ENCODE results near the gene NECAB3. TPM values are rescaled to one million over a fixed set of nuclear protein-coding genes. Genes with fewer than 3 reads are reported as not detected.

NECAB3 gene
- total RNA-seq, 1 experiment from 2014 or later: 46.4 TPM

GRCh38 chr20:33693289-33693688, 19.1 kb upstream of the NECAB3 start:
- TF ChIP-seq POLR2AphosphoS5 (IDR thresholded peaks at IDR 0.05; ENCODE audit: low read depth, low read length) (no peak), SIN3A (IDR thresholded peaks at IDR 0.05; ENCODE audit: borderline replicate concordance, insufficient read depth, low read depth, low read length) (no peak)
- intact Hi-C loops (cut with micrococcal nuclease; ENCODE audit: unreplicated experiment) (no loop called here), in situ Hi-C loops (cut with HindIII; ENCODE audit: low pct_unique_long_range_greater_than_20kb, low sequenced_read_pairs) (no loop called here)
- Histone ChIP-seq H3K4me3 (ENCODE audit: low read depth in 2 of 2, low read length in 2 of 2) (no peak overlapping the region), H3K27ac (ENCODE audit: low read length) (no peak overlapping the region), H3K36me3 (ENCODE audit: control insufficient read depth, insufficient read depth, low read length) (no peaks in the 10 kb centered on the region), H3K4me1 (ENCODE audit: control insufficient read depth, insufficient read depth, low read length) (no peaks in the 10 kb centered on the region), H3K27me3 (ENCODE audit: control insufficient read depth, insufficient read depth, low read length) (no peaks in the 10 kb centered on the region), H3K9me3 (ENCODE audit: control insufficient read depth, insufficient read depth, low read depth, low read length) (no peaks in the 10 kb centered on the region)
- no peak for ATAC-seq
- CTCF ChIA-PET: interaction anchor here (0.6 kb wide), 1 partner anchor 242 kb away, joined by 3 read pairs; no protein-coding TSS in a partner anchor
- no TSS peak for BruUV-seq (replicated peaks)
- no peak for DNase-seq (ENCODE audit: low read depth, low spot score)
- POLR2A ChIA-PET: no interaction called here

GRCh38 chr20:33689973-33690372, 15.7 kb upstream of the NECAB3 start:
- no peak for TF ChIP-seq TCF7L2 (IDR thresholded peaks at IDR 0.05; ENCODE audit: low read depth, low read length)
- no peak for TF ChIP-seq SIN3A (IDR thresholded peaks at IDR 0.05; ENCODE audit: borderline replicate concordance, insufficient read depth, low read depth, low read length)
- no peak for TF ChIP-seq POLR2AphosphoS5 (IDR thresholded peaks at IDR 0.05; ENCODE audit: low read depth, low read length)
- TF ChIP-seq REST (IDR thresholded peaks at IDR 0.05; ENCODE audit: insufficient read depth in 1 of 2, low read depth in 2 of 2, low read length in 1 of 2): no peak
- TF ChIP-seq CTCF (IDR thresholded peaks at IDR 0.05): no peak
- no peak overlapping the region for H3K4me3 ChIP-seq (ENCODE audit: low read depth in 2 of 2, low read length in 2 of 2)
- DNase-seq (ENCODE audit: low read depth, low spot score) (no peak), ATAC-seq (no peak)
- ChIA-PET POLR2A (no interaction called here), CTCF (interaction anchor here (0.6 kb wide), 1 partner anchor 212 kb away, joined by 3 read pairs; no protein-coding TSS in a partner anchor)
- in situ Hi-C loops (cut with HindIII; ENCODE audit: low pct_unique_long_range_greater_than_20kb, low sequenced_read_pairs): no loop called here
- no peaks in the 10 kb centered on the region for H3K9me3 ChIP-seq (ENCODE audit: control insufficient read depth, insufficient read depth, low read depth, low read length)
- no peaks in the 10 kb centered on the region for H3K36me3 ChIP-seq (ENCODE audit: control insufficient read depth, insufficient read depth, low read length)
- intact Hi-C loops (cut with micrococcal nuclease; ENCODE audit: unreplicated experiment): no loop called here
- H3K27me3 ChIP-seq (ENCODE audit: control insufficient read depth, insufficient read depth, low read length): no peaks in the 10 kb centered on the region
- H3K27ac ChIP-seq (ENCODE audit: low read length): no peak overlapping the region
- no TSS peak for BruUV-seq (replicated peaks)
- H3K4me1 ChIP-seq (ENCODE audit: control insufficient read depth, insufficient read depth, low read length): peaks cover 2% of the 10 kb centered on the region

GRCh38 chr20:33689493-33689892, 15.3 kb upstream of the NECAB3 start:
- no peak overlapping the region for H3K27ac ChIP-seq (ENCODE audit: low read length)
- in situ Hi-C loops (cut with HindIII; ENCODE audit: low pct_unique_long_range_greater_than_20kb, low sequenced_read_pairs): no loop called here
- POLR2A ChIA-PET: no interaction called here
- BruUV-seq (replicated peaks): no TSS peak
- TF ChIP-seq POLR2AphosphoS5 (IDR thresholded peaks at IDR 0.05; ENCODE audit: low read depth, low read length): no peak
- H3K4me3 ChIP-seq (ENCODE audit: low read depth in 2 of 2, low read length in 2 of 2): no peak overlapping the region
- no peak for DNase-seq (ENCODE audit: low read depth, low spot score)
- no peaks in the 10 kb centered on the region for H3K9me3 ChIP-seq (ENCODE audit: control insufficient read depth, insufficient read depth, low read depth, low read length)
- H3K4me1 ChIP-seq (ENCODE audit: control insufficient read depth, insufficient read depth, low read length): peaks cover 6% of the 10 kb centered on the region
- ATAC-seq: no peak
- H3K27me3 ChIP-seq (ENCODE audit: control insufficient read depth, insufficient read depth, low read length): no peaks in the 10 kb centered on the region
- intact Hi-C loops (cut with micrococcal nuclease; ENCODE audit: unreplicated experiment): no loop called here
- CTCF ChIA-PET: no interaction called here
- H3K36me3 ChIP-seq (ENCODE audit: control insufficient read depth, insufficient read depth, low read length): no peaks in the 10 kb centered on the region

All from Panc1 (cell line).